ENCODE data around the gene C18orf63.
"Not testable (repeated sequence)": the region's sequence is repeated elsewhere in the genome, so short reads cannot be mapped to it uniquely, and the experiment has no call there.

C18orf63 gene

DNA sequence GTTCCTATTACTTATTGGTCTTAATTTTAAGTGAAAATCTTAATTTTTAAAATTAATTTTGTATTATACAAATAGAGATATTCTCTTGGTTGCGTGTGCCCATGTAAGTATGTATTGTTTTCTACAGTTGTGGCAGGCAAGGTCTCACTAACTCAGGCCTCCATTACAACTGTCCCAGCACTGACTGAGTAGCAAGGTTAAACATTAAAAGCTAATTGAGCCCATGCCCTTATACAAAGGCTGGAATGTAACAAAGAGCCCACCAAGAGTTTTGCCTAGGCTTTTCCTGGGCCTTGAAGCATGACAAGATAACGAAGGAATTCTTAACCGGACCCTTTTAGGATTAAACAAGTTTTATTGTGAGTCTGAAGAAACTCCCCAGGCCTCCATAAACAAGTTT lies 11.2 kb downstream of the C18orf63 start:
- DNase-seq (ENCODE audit: low read depth in 1 of 2, low spot score in 1 of 2): not testable (repeated sequence)

DNA sequence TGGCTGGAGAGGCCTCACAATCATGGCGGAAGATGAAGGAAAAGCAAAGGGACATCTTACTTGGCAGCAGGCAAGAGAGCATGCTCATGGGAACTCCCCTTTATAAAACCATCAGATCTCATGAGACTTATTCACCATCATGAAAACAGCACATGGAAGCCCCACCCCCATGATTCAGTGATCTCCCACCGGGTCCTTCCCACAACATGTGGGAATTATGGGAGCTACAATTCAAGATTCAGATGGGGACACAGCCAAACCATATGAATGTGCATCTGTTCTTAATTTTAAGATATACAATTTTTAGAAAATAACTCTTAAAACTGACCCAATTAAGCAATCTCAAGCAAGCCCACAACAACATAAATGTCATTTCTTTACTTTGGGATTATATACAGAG lies 12.6 kb downstream of the C18orf63 start:
- DNase-seq (ENCODE audit: low read depth in 1 of 2, low spot score in 1 of 2): no peak

DNA sequence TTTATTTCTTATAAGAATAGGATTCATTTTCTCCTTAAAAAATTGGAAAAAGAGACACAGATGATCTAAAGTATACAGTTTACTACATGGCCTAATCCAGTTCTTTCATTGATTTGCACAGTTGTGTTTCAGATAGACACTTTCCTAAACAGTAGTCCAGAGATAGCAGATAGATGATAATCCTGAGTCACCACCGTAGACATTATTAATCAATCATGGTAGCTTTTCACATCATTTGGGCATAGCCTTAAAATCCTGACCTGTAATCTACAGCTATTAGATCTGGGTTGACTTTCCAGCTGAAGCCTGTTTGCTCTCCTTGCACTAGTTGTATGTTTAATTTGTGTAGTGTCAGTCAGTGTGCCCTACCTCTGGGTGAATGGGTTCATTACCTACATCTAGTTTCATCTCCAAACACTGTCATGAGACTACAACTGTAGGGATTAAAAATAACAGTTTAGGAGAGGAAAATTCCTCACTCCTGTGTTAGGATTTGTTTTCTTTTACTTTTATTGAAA lies 14.1 kb downstream of the C18orf63 start:
- DNase-seq (ENCODE audit: low read depth in 1 of 2, low spot score in 1 of 2): no peak

DNA sequence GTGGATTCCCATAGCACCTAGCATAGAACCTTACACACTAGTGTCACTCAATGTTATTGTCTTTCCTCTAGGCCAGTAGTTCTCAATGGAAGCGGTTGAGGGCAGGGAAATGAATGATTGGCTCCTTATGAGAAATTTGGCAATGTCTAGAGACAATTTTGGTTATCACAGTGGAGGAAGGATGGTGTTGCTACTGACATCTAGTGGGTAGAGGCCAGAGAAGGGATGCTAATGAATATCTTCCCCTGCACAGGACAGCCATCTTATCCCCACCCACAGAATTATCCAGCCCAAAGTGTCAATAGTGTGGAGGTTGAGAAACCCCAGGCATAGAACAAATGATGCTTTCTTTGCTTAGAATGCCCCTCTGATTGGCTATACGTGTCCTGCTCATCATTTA lies 15.8 kb downstream of the C18orf63 start:
- DNase-seq (ENCODE audit: low read depth in 1 of 2, low spot score in 1 of 2): no peak

DNA sequence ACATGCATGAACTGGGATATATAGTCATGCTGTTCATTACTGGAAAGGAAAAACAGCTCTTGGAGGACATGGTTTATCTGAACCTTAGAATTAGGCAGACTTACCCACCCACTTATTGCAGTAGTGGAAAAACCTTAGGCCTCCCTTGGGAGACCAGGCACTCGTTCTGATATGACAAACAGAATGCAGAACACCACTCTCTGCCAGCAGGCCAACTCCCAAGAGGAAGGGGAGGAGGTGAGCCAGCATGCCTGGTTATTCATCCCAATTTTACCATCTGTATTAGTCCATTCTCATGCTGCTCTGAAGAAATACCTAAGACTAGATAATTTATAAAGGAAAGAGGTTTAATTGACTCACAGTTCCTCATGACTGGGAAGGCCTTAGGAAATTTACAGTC lies 17.5 kb downstream of the C18orf63 start:
- no peak for DNase-seq (ENCODE audit: low read depth in 1 of 2, low spot score in 1 of 2)

DNA sequence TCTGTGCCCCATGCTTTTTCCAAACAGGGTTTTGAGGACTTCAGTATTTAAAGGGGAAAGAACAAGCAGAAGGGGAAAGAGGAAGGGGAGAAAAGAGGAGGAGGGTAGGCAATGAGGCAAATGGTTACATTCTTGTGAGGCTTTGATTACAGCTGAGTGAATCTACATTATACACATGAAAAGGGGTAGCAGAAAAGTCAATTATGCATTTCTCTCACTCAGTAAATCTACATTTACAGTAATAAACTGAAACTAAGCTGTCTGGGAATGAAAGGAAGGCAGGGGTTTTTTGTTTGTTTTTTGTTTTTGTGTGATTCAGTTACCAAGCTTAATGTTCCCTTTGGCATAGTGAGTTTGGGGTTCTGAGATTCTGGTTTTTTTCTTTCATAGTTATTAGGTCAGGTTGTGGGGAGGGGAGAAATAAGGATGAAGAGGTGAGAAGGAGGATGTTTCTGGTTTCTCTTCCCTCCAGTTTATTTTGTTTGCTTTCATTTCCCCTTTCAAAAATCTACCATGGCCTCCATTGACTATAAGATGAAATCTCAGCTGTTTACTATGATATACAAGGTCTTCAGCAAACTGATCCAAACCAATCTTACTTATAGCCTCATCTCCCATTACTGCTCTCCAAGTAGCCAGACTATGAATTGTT lies 18.7 kb downstream of the C18orf63 start:
- DNase-seq (ENCODE audit: low read depth in 1 of 2, low spot score in 1 of 2): no peak

DNA sequence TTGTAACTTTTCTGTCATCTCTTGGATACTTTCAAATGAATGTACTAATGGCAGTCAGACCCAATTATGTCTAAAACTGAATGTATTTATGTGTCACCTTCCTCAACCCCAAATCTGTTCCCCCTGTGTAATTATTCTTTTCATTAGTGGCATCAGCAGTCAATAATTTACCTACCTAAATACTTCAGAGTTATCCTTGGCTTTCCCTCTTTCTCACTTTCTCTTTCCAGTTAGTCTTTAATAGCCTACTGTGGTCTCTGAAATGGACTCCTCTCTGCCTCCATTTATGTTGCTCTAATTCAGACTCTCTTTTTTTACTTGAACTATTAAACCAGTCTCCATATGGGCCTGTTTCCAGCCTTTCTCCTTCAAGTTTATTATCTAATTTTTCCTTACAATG lies 21.0 kb downstream of the C18orf63 start:
- no peak for DNase-seq (ENCODE audit: low read depth in 1 of 2, low spot score in 1 of 2)

DNA sequence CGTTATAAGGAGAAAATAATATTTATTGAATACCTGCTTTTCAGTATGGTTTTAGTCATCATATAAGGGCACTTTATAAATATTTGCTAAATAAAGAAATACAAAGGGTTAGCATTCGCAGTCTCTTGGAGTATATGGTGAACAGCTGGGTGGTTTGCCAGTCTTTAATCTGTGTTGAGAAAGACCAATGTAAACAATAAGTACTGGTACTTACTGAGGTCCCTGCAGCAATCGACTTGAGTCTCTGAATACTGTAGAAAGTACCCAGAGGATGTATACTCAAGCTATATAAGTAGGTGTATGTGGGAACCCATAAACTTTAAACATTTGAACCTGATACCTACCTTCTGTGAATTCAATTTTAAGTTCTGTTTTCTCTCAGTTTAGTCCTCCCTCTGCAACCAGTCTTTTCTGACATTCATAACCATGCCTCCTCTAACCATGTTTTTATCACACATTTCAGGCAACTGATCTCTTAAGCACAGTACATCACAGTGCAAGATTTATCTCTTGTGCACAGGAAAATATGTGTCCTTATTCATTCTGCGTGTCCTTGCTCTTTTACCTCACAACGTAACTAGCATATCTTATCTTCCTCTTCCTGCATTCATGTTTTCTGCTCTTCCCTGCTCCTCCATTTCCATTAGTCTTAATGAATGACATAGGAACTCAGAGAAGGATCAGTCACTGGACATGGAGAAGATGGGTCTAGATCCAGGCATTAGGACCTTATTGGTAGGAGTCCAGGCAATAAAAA lies 21.7 kb downstream of the C18orf63 start:
- DNase-seq (ENCODE audit: low read depth in 1 of 2, low spot score in 1 of 2): no peak

DNA sequence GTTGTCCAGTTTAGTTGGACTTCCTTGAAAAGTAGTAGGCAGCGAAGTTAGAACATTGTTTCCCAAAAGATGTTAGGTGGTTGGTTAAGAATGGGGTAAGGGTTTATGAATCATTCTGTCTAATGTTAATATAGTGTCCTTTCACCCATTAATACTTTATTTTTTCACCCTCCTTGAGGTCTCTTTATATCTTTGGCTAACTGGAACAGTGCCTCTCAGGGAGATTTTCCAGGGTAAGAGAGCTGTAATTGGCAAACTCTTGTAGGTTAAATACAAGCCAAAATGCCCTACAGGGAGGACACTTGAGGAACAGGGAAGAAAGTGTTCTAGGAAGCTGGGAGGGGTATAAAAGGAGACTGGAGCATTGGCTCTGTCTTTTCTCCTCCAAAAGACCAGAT lies 22.3 kb downstream of the C18orf63 start:
- no peak for DNase-seq (ENCODE audit: low read depth in 1 of 2, low spot score in 1 of 2)

DNA sequence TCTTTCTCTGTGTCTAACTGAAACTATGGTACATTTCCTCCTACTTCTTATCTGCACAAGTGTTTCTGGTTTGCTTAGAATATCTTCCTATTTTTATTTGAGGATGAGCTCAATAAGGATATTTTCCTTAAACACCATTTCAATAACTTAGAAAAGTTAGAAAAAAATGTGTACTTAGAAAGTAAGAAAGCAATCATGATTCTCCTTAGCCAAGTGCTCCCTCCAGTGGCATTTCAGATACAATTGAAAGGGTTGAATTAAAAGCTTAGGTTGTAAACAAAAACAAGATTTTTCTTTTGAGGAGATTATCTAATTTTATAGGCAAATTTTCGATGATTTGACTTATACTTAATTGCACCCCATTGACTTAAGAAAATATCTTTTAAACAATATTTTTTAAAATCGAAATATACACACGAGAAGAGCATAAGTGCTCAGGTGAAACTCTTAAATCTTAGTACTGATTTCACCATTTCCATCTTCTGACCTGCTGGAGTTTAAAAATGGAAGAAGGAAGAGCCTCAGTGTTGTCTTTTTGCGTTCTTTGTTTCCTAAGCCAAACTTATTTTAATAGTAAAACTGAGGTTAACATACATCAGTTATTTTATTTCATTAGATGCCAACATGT lies 26.9 kb downstream of the C18orf63 start:
- no peak for DNase-seq (ENCODE audit: low read depth in 1 of 2, low spot score in 1 of 2)

DNA sequence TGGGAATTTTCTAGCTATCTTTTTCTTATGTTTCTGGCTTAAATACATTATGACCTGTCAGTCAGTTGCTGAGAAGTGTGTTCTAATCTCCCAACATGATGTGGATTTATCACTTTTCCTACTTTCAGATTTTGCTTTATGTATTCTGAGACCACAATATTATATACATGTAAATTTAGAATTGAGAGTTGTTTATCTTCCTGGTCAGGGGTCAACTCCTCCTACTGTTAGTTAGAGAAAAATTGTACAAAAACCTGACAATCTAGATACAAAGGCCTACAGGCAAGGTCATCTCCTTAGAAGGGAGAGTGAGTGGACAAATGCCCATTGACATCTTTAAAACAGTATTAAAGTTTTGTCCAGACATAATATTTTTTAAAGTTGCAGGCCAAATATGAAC lies 30.6 kb downstream of the C18orf63 start:
- no peak for DNase-seq (ENCODE audit: low read depth in 1 of 2, low spot score in 1 of 2)

DNA sequence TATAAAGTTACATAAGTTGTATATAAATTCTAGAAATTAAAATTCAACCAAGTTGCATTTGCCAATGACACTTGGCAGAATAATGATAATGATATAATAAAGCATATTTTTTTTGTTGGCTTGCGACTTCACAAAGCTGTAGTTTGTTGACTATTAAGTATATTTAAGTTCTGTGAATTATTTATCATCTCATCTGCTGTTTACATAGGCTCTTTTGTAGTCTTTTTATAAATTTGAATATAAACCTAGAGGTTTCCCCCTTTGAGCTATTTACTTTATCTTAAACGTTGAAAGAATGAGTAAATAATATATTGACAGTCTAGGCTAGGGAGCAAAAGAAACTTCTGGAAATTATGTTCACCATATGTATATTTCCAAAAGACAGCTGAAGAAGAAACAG lies 32.9 kb downstream of the C18orf63 start:
- DNase-seq (ENCODE audit: low read depth in 1 of 2, low spot score in 1 of 2): no peak

DNA sequence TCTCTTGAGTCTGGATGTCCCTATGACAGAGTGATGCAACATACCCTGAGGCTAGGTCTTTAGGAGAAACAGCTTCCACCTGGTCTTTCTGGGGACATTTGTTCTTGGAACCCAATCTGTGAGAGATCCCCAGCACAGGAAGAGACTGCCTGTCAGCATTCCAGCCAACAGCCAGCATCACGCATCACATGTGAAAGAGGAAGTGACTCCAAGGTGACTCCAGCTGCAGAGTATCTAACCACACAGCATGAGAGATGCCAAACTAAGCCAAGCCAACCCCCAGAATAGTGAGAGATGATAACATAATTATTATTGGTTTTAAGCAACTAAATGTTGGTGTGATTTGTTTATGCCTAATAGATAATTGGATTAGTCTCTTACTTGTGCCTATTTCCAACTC lies 35.7 kb downstream of the C18orf63 start:
- DNase-seq (ENCODE audit: low read depth in 1 of 2, low spot score in 1 of 2): no peak

DNA sequence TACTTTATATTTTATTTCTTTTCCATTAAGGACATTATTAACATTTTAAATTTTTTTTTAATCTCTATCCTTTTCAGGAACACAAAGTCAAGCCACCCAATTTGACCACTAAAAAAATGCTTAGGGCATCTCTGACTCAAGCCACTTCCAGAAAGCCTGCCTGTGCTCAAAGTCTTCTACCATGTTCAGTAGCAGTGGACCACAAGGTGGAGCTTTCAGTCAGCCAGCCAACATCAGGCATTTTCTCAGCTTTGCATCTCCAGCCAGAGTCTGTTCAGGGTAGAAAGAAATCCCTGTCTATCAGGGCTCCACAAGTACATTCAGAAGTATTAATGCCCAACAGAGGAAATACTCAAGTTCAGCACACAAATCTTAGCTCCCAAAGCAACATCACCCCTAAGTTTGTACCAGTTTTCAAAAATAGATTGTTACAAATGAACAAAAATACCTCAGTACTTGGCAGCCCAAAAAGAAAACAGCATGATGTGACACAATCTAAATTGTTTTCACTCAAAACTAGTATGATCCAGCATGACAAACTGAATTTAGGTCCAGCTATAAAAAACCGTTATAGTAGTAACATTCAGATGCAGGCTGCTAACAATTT lies 37.6 kb downstream of the C18orf63 start:
- peak in 1 of 2 donors; percentile 15 for DNase-seq (ENCODE audit: low read depth in 1 of 2, low spot score in 1 of 2)

DNA sequence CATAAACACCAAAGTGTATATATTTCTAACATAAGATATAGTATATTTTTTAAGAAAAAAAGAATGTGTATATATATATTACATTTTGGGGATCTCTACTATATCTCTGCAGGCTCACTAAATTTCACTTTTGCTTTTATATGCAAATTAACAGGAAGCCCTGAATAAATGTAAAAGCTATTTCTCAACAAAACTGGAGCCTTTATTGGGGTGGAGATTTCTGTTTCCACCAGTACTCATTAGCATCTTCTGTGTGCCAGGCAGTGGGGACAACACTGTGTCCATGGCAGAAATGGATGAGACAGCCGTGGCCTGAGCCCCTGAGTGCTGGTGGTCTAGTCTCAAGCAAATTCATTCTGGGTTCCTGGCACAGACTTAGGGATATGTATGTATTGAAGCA lies 41.3 kb downstream of the C18orf63 start:
- no peak for DNase-seq (ENCODE audit: low read depth in 1 of 2, low spot score in 1 of 2)

DNA sequence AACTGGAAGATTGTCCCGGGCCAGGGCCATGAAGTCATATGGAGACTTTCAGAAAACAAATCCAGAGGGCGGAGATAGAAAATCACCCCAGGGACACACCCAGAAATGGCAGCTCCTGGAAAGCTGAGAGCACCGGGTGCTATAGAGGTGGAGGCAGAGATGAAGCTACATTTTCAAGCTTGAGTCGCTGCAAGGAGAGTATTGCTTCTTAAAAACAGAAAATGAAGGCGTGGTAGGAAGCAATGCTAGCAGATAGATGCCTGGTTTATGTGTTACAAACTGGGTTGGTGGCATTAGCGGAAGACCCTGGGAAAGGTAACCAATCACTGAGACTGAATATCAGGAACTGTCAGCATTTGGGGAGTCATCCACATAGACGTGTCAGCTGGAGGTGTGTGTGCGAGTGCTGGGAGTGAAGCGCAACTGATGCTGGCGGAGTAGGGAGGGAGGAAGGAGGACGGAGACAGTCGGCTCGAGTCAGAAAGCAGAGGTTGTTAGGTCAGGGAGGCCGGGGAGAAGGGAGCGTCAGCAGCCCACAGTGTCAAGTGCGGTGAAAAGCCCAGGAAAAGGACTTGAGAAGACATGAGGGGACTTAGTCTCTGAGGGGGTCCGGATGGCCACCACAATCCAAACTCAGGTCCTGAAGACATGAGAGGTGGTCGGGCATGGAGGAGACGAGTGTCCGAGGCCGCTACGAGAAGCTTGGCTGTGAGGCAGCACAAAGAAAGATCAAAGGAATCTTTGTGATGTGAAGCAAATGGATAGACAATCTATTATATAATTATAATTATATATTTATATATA lies 45.4 kb downstream of the C18orf63 start:
- no peak for DNase-seq (ENCODE audit: low read depth in 1 of 2, low spot score in 1 of 2)

DNA sequence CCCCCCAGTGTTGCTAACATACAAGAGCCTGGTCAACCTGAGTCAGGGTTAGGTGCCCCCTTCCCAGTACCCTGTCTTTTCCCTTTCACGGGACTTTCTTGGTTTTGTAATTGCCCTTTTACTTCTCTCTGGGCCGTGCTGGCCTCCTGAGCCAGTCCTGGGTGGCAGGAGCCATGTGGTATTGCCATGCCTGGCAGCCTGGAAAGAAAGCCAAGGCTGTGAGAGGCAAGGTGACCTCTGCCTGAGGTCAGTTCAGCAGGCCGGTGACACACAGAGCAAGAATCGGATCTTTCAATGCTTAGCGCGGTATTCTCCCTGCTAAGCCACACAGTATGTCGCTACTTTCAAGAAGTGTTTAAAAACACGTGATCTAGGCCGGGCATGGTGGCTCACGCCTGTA lies 52.3 kb downstream of the C18orf63 start:
- no peak for DNase-seq (ENCODE audit: low read depth in 1 of 2, low spot score in 1 of 2)

DNA sequence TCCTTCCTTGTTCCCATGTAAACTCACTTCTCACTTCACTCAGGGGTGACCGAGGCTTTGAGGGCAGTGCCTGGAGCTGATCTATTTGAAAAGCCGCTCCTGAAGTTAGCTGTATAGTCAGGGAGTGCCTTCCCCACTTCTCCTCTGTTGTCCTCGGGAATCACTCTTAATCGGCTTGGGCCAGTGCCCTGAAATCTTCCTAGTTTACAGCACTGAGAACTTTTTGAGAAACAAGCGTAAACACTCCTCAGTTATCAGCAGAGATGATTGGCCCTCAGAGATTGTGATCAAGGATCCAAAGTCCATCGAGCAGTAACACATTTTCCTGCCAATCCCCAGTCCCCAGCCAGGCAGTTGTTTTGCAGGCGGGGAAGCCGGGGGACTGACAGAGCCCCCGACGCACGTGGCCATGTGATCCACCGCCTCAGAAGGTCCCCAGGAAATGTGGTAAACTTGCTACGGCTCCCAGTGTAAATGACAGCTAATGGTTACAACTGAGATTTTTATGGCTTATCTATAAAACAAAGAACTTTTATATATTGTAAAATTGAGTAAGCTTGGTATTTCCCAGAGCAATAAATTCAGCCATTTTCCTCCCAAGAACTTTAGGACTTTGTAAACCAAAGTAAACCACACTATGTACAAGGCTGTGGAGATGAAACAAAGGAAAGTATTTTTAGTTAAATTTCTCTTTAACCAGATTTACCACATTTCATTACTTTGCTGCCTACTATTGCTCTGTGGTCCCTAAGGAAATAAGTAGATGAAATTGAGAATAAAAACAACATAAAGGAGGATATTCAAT lies 53.5 kb downstream of the C18orf63 start:
- DNase-seq (ENCODE audit: low read depth in 1 of 2, low spot score in 1 of 2): no peak

DNA sequence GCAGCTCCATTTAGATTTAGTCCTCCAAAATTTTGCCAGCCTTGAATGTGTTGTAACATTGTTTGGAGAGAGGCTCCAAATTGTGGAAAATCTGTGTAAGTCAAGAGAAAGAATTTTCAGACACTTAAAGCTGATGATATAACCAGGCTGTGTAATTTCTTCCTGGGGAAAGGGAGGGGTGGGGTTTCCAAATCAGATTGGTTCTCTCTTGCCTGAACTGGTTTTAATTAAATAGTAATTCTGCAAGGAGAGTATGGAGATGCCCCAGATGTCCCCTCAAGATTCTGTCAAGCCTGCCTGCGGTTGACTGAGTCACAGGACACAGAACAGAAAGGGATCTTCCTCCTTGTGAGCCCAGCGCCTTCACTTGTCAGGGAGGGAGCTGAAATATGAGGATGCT lies 54.5 kb downstream of the C18orf63 start:
- no peak for DNase-seq (ENCODE audit: low read depth in 1 of 2, low spot score in 1 of 2)

DNA sequence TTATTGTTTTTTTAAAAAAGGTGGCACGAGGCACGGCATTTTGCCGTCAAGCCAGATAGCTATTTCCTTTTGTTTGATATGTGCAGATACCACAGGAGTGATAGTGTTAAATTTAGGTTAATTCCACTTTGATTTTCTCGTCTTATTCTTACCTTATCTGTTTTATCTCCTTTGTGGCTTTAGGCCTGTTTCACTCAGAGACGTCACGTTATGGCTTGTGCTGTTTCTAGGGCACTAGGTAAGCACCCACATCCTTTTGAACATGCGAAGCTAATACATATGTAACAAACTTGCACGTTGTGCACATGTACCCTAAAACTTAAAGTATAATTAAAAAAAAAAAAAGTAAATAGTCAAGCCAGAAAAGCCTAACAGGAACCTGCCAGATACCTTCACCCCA lies 57.8 kb downstream of the C18orf63 start:
- DNase-seq (ENCODE audit: low read depth in 1 of 2, low spot score in 1 of 2): peak in 1 of 2 donors; percentile 14

Data from stimulated activated CD4-positive, alpha-beta T cell treated with anti-CD3 and anti-CD28 coated beads, Interleukin-15, amount 100 ng/mL, for 1 hour (primary cell).